ENCODE measurements around the gene XPO6. TPM values are rescaled to one million over a fixed set of nuclear protein-coding genes. Genes with fewer than 3 reads are reported as not detected.
A peak's percentile ranks its signal among the peaks of the same experiment; 100 is the strongest.

The XPO6 gene
- total and polyA plus RNA-seq, 2 of the 13 experiments (the other 11 are each of a cell fraction or from before 2014, with no cell fraction given), result 109 to 129 TPM

GRCh38 chr16:28108590-28109247, 103.0 kb downstream of the XPO6 start:
- Histone ChIP-seq H3K9me3 (ENCODE audit: low read length) (no peaks in the 10 kb centered on the region), H3K27ac (ENCODE audit: extremely low read length, insufficient read depth, low read length) (no peak overlapping the region), H4K20me1 (ENCODE audit: insufficient read depth, low read length) (peaks cover 3% of the 10 kb centered on the region; the same call in 1 of the 2 replicates), H3K27me3 (ENCODE audit: control insufficient read depth in 1 of 2, insufficient read depth in 2 of 2, low read length in 2 of 2) (no peaks in the 10 kb centered on the region), H3K4me3 (replicated peaks in 1 of 3; ENCODE audit: insufficient read depth in 1 of 3, low read depth in 2 of 3, low read length in 3 of 3) (no peak overlapping the region), H3K36me3 (replicated peaks in 1 of 2; ENCODE audit: control insufficient read depth in 1 of 2, insufficient read depth in 2 of 2, low read length in 2 of 2) (peaks cover 58 to 88% of the 10 kb centered on the region in 2 experiments), H2AFZ (ENCODE audit: low read length) (no peak overlapping the region), H3K4me2 (ENCODE audit: low read depth, low read length) (no peak overlapping the region), H3K79me2 (ENCODE audit: insufficient read depth, low read length) (no peaks in the 10 kb centered on the region), H3K4me1 (ENCODE audit: insufficient read depth, low read length) (no peaks in the 10 kb centered on the region), H3K9ac (ENCODE audit: insufficient read depth, low read depth, low read length) (no peak overlapping the region)
- no peak for DNase-seq (ENCODE audit: low spot score)
- no TSS peak for BruUV-seq (replicated peaks)
- TF ChIP-seq AGO2 (optimal IDR thresholded peaks at IDR 0.05; ENCODE audit: low read depth, low read length) (peak; percentile 30), ZNF687 (CRISPR knock-in tag; IDR thresholded peaks at IDR 0.05) (no peak), NRL (CRISPR knock-in tag; IDR thresholded peaks at IDR 0.05; ENCODE audit: borderline replicate concordance) (0 out of 2 replicates have a peak, but pooled peaks have one; percentile 30)
- in situ Hi-C loops (cut with HindIII; ENCODE audit: extremely low pct_ligation_motif_present, low pct_unique_long_range_greater_than_20kb), result no loop called here
- ChIA-PET CTCF (ENCODE audit: low intra/inter-chr PET ratio, low total read pairs) (no interaction called here), POLR2A (no interaction called here)
- intact Hi-C loops (cut with micrococcal nuclease; ENCODE audit: unreplicated experiment), result no loop called here
- 89% methylated on average over 12 of the region's 12 CpGs for WGBS (ENCODE audit: low lambda C conversion rate)
- FAIRE-seq, result no peak
- ATAC-seq, result no peak
